Liver (tissue), 3 donors: ENCODE measurements around the gene DNAJB6.

ENCODE experiments used
- ATF3 ChIP-seq: IDR thresholded peaks from 2 replicates; pipeline ENCODE4 v1.6.1; 2016; ENCODE audit warnings: antibody characterized with exemption
- CTCF ChIP-seq: fragments of 150-350 bp; IDR thresholded peaks from 2 replicates; pipeline ENCODE4 v1.5.1; 2017; ENCODE audit warnings: improper control_type of control experiment, low read depth, low read length; ENCODE audit not compliant: missing input control
- GABPA ChIP-seq, 2 donors: IDR thresholded peaks in 1 of 2; conservative IDR thresholded peaks in 1 of 2; 2 replicates each; pipeline ENCODE4 v1.6.1; 2016; ENCODE audit warnings: antibody characterized with exemption in 2 of 2, mild to moderate bottlenecking in 1 of 2, moderate library complexity in 1 of 2
- YY1 ChIP-seq: IDR thresholded peaks from 2 replicates; pipeline ENCODE4 v1.6.1; 2016; ENCODE audit warnings: antibody characterized with exemption, mild to moderate bottlenecking
- donor health status: healthy.
- donor health status: healthy.

- TF ChIP-seq GABPA (IDR thresholded peaks at IDR 0.05 in 1 of 2, conservative IDR thresholded peaks at IDR 0.05 in 1 of 2) (no peak), CTCF (no peak), YY1 (no peak), ATF3 (no peak)
These were observed 100.1 kb downstream of the DNAJB6 start for GRCh38 chr7:157436763-157437480.
